Measurements from ENCODE around the gene BMAL1. TPM values are rescaled to one million over a fixed set of nuclear protein-coding genes. Genes with fewer than 3 reads are reported as not detected.

BMAL1 gene
- total RNA-seq, 4 donors from 2014 or later, result 57.8 to 143 (median 80.8) TPM

GRCh38 chr11:13280777-13281176 is 3.2 kb downstream of the BMAL1 start:
- no peaks in the 10 kb centered on the region for H3K36me3 ChIP-seq
- H3K9me3 ChIP-seq, result no peaks in the 10 kb centered on the region
- H3K27me3 ChIP-seq, result no peaks in the 10 kb centered on the region
- H3K4me3 ChIP-seq, result no peak overlapping the region
- WGBS, result 69% methylated on average over 3 of the region's 3 CpGs
- no peak for DNase-seq (ENCODE audit: low spot score in 2 of 2)
- H3K4me1 ChIP-seq, result peaks cover 28% of the 10 kb centered on the region
- H3K27ac ChIP-seq, result no peak overlapping the region
- no peak for TF ChIP-seq POLR2A (IDR thresholded peaks at IDR 0.05)
- no peak for TF ChIP-seq POLR2AphosphoS5 (IDR thresholded peaks at IDR 0.05)
- TF ChIP-seq EP300 (IDR thresholded peaks at IDR 0.05), result no peak
- TF ChIP-seq CTCF (IDR thresholded peaks at IDR 0.05), result no peak

GRCh38 chr11:13283636-13284035 is 6.0 kb downstream of the BMAL1 start:
- WGBS, result 100% methylated on average over 4 of the region's 4 CpGs
- no peaks in the 10 kb centered on the region for H3K9me3 ChIP-seq
- H3K36me3 ChIP-seq, result no peaks in the 10 kb centered on the region
- DNase-seq (ENCODE audit: low spot score in 2 of 2), result no peak
- H3K4me3 ChIP-seq, result no peak overlapping the region
- TF ChIP-seq POLR2A (IDR thresholded peaks at IDR 0.05), result no peak
- no peak for TF ChIP-seq POLR2AphosphoS5 (IDR thresholded peaks at IDR 0.05)
- no peak for TF ChIP-seq EP300 (IDR thresholded peaks at IDR 0.05)
- TF ChIP-seq CTCF (IDR thresholded peaks at IDR 0.05), result no peak
- H3K27ac ChIP-seq, result no peak overlapping the region
- no peaks in the 10 kb centered on the region for H3K27me3 ChIP-seq
- H3K4me1 ChIP-seq, result peaks cover 26% of the 10 kb centered on the region

GRCh38 chr11:13284776-13285588 is 7.4 kb downstream of the BMAL1 start:
- Histone ChIP-seq H3K27ac (no peak overlapping the region), H3K27me3 (no peaks in the 10 kb centered on the region), H3K36me3 (no peaks in the 10 kb centered on the region), H3K9me3 (no peaks in the 10 kb centered on the region), H3K4me1 (peaks cover 12% of the 10 kb centered on the region), H3K4me3 (no peak overlapping the region)
- TF ChIP-seq CTCF (IDR thresholded peaks at IDR 0.05) (no peak), POLR2AphosphoS5 (IDR thresholded peaks at IDR 0.05) (no peak), POLR2A (IDR thresholded peaks at IDR 0.05) (no peak), EP300 (IDR thresholded peaks at IDR 0.05) (no peak)
- WGBS, result 79% methylated on average over 11 of the region's 11 CpGs
- peak in 1 of 2 donors; percentile 54 for DNase-seq (ENCODE audit: low spot score in 2 of 2)

- no peak for TF ChIP-seq CTCF (IDR thresholded peaks at IDR 0.05)
- TF ChIP-seq POLR2AphosphoS5 (IDR thresholded peaks at IDR 0.05), result no peak
- TF ChIP-seq POLR2A (IDR thresholded peaks at IDR 0.05), result no peak
- WGBS, result 23% methylated on average over 2 of the region's 2 CpGs
- Histone ChIP-seq H3K27me3 (no peaks in the 10 kb centered on the region), H3K4me3 (no peak overlapping the region), H3K27ac (no peak overlapping the region), H3K36me3 (no peaks in the 10 kb centered on the region), H3K9me3 (no peaks in the 10 kb centered on the region), H3K4me1 (peaks cover 15% of the 10 kb centered on the region)
- peak in 1 of 2 donors; percentile 4 for DNase-seq (ENCODE audit: low spot score in 2 of 2)
Measured at GRCh38 chr11:13286279-13286821, 8.8 kb downstream of the BMAL1 start.

- Histone ChIP-seq H3K4me3 (no peak overlapping the region), H3K9me3 (no peaks in the 10 kb centered on the region), H3K4me1 (peaks cover 16% of the 10 kb centered on the region), H3K27me3 (no peaks in the 10 kb centered on the region), H3K27ac (no peak overlapping the region), H3K36me3 (no peaks in the 10 kb centered on the region)
- WGBS, result 81% methylated on average over 3 of the region's 3 CpGs
- DNase-seq (ENCODE audit: low spot score in 2 of 2), result no peak
- TF ChIP-seq CTCF (IDR thresholded peaks at IDR 0.05) (no peak), EP300 (IDR thresholded peaks at IDR 0.05) (no peak), POLR2A (IDR thresholded peaks at IDR 0.05) (no peak), POLR2AphosphoS5 (IDR thresholded peaks at IDR 0.05) (no peak)
Measured at GRCh38 chr11:13287036-13287435, 9.4 kb downstream of the BMAL1 start.

Data from suprapubic skin (tissue), 4 donors.